AG10803 (cell line): Measurements from ENCODE around the gene INPPL1.
"Not testable (repeated sequence)": the region's sequence is repeated elsewhere in the genome, so short reads cannot be mapped to it uniquely, and the experiment has no call there.

ENCODE experiments used
- DNase-seq: peaks from one replicate; pipeline ENCODE4 v3.0.0; 2010; ENCODE audit warnings: low read depth
- H3K4me3 ChIP-seq: 2 replicates; pipeline ENCODE4 v1.5.1; 2011; ENCODE audit warnings: mild to moderate bottlenecking, low read length, control low read depth
- TF ChIP-seq, protein P1 (sequence below): conservative IDR thresholded peaks from 2 replicates; pipeline ENCODE4 v1.5.1; 2011; ENCODE audit warnings: mild to moderate bottlenecking, low read length, control low read depth, inconsistent platforms

Gene INPPL1

DNA sequence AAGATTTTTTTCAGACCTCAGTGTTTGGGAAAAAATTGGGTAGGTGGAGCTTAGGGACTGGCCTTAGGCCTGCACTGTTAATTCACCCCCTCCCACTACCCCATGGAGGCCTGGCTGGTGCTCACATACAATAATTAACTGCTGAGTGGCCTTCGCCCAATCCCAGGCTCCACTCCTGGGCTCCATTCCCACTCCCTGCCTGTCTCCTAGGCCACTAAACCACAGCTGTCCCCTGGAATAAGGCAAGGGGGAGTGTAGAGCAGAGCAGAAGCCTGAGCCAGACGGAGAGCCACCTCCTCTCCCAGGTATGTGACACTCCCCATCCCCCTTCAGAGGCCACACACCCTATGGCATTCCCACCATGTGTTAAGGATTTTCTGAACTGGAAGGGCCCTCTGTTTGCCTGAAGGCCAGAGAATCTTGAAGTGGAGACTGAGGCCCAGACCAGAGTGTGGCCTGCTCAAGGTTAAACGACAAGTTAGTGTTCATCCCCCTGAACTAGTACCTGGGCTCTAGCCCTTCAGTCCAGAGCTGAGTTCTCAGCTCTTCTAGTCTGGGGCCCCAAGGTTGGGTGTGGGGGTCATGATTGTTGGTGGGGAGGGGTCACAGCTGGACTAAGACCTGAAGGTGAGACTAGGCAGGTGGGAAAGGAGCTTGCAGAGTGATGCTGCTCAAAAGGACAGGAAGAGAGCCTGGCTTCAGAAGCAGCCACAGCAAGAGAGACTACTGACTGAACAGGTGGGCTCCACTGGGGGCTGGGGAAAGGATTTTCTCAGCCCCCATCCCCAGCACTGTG, 34.9 kb upstream of the INPPL1 start:
- H3K4me3 ChIP-seq: no peak overlapping the region
- peak; percentile 41 for DNase-seq
- TF ChIP-seq, protein P1, sequence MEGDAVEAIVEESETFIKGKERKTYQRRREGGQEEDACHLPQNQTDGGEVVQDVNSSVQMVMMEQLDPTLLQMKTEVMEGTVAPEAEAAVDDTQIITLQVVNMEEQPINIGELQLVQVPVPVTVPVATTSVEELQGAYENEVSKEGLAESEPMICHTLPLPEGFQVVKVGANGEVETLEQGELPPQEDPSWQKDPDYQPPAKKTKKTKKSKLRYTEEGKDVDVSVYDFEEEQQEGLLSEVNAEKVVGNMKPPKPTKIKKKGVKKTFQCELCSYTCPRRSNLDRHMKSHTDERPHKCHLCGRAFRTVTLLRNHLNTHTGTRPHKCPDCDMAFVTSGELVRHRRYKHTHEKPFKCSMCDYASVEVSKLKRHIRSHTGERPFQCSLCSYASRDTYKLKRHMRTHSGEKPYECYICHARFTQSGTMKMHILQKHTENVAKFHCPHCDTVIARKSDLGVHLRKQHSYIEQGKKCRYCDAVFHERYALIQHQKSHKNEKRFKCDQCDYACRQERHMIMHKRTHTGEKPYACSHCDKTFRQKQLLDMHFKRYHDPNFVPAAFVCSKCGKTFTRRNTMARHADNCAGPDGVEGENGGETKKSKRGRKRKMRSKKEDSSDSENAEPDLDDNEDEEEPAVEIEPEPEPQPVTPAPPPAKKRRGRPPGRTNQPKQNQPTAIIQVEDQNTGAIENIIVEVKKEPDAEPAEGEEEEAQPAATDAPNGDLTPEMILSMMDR: no peak

DNA sequence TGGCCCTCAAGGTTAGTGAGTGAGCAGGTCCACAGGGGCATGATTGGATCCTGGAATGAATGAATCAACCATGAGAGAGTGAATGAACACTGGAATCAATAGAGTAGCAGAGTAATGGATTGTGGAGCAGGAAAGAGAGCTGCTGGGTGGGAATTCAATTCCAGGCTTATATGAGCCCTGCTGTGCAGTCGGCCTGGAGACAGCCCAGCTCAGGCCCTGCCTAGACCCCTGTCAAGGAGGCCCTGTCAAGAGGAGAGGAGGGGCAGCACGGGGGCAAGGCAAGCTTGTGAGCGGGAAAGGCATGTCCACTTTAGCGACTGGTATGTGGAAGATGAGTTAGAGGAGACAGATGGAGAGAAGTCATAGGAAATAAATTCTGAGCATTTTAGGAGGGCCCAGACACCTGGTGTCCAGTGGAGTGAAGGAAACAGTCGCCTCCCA, 33.9 kb upstream of the INPPL1 start:
- no peak for DNase-seq

DNA sequence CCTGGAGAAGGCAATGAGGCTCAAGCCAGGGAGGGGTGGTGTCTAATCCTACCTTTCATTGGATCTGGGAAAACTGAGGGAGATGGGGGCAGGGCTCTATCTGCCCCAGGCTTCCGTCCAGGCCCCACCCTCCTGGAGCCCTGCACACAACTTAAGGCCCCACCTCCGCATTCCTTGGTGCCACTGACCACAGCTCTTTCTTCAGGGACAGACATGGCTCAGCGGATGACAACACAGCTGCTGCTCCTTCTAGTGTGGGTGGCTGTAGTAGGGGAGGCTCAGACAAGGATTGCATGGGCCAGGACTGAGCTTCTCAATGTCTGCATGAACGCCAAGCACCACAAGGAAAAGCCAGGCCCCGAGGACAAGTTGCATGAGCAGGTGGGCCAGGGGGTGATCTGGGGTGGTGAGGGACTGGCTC, 32.6 kb upstream of the INPPL1 start, which contains the start of gene FOLR1:
FOLR1 (plus strand) TSS at position 180 of the 421 bp plus-strand sequence; CDS start at position 214, 34 bp downstream.
- peak; percentile 14 for DNase-seq
- TF ChIP-seq, protein P1: no peak
- no peak within 1 kb of the TSS for H3K4me3 ChIP-seq

More for the DNA sequence above, 33.9 kb upstream of the INPPL1 start:
- TF ChIP-seq, protein P1: no peak
- H3K4me3 ChIP-seq: no peak overlapping the region

DNA sequence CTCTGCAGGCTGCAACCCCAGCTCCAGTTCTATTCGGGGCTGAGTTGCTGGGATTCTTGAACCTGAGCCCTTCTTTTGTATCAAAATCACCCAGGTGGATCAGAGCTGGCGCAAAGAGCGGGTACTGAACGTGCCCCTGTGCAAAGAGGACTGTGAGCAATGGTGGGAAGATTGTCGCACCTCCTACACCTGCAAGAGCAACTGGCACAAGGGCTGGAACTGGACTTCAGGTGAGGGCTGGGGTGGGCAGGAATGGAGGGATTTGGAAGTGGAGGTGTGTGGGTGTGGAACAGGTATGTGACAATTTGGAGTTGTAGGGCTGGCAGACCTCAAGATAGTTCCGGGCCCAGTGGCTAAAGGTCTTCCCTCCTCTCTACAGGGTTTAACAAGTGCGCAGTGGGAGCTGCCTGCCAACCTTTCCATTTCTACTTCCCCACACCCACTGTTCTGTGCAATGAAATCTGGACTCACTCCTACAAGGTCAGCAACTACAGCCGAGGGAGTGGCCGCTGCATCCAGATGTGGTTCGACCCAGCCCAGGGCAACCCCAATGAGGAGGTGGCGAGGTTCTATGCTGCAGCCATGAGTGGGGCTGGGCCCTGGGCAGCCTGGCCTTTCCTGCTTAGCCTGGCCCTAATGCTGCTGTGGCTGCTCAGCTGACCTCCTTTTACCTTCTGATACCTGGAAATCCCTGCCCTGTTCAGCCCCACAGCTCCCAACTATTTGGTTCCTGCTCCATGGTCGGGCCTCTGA, 28.9 kb upstream of the INPPL1 start:
- H3K4me3 ChIP-seq: no peak overlapping the region
- TF ChIP-seq, protein P1: no peak
- DNase-seq: no peak

DNA sequence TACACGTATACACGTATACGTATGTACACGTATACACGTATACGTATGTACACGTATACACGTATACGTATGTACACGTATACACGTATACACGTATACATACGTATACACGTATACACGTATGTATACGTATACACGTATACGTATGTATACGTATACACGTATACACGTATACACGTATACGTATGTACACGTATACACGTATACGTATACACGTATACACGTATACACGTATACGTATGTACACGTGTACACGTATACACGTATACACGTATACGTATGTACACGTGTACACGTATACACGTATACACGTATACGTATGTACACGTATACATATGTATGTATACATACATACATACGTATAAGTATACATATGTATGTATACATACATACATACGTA, 23.1 kb upstream of the INPPL1 start:
- not testable (repeated sequence) for H3K4me3 ChIP-seq, DNase-seq

DNA sequence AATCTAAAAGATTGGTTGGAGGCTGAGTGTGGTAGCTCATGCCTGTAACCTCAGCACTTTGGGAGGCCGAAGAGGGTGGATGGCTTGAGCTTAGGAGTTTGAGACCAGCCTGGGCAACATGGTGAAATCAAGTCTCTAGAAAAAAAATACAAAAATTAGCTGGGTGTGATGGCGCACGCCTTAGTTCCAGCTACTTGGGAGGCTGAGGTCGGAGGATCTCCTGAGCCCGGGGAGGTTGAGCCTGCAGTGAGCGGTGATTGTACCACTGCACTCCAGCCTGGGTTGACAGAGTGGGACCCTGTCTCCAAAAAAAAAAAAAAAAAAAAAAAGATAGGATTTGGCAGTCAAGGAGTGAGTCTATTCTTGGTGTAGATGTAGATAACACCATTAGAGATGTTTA, 22.0 kb upstream of the INPPL1 start:
- no peak for DNase-seq

DNA sequence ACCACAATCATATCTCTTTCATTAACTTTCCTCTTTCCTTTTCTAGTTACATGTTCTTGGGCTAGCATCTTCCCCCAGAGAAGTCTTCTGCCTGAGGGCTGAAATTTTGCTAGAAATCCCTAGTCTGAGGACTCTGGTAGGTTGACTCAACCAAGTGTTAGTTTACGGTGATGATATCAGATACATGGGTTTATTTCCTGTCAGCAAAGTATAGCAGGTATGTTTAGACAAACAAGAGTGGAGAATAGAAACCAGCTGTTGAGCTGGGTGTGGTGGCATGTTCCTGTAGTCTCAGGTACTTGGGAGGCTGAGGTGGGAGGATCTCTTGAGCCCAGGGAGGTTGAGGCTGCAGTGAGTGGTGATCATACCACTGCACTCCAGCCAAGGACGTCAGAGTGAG, 21.4 kb upstream of the INPPL1 start:
- TF ChIP-seq, protein P1: no peak
- no peak overlapping the region for H3K4me3 ChIP-seq
- no peak for DNase-seq

More for the DNA sequence above, 22.0 kb upstream of the INPPL1 start:
- H3K4me3 ChIP-seq: no peak overlapping the region
- TF ChIP-seq, protein P1: no peak
